ENCODE data around the gene LDHD. TPM values are rescaled to one million over a fixed set of nuclear protein-coding genes. Genes with fewer than 3 reads are reported as not detected.

The LDHD gene
- total and polyA plus RNA-seq, 7 experiments from 2014 or later = 0.31 to 2.7 (median 0.46) TPM; not detected in 1

DNA sequence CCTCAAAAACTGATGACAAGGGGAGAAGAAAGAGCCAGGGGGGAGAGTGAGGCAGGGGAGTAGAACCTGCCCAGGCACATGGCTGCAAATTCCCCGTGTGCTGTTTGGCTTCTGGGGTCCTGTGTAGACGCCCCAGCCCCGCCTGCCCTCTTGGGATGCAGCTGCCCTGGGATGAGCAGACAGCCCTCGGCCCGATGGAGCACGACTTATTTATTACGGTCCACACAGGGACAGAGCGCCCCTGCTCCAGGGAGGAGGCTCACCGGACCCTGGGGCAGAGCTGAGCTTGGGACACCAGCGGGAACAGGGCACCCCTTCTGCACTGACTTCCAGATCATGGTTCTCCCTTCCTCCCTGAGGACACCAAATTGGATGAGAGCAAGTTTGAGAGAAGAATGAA, 9.1 kb downstream of the LDHD start:
- intact Hi-C loops (cut with micrococcal nuclease) = no loop called here
- no peak for ATAC-seq
- peaks cover 0 to 3% (median 3%) of the 10 kb centered on the region in 5 donors for H3K27me3 Mint-ChIP-seq
- CTCF ChIA-PET = no interaction called here
- no peak overlapping the region for H3K4me3 ChIP-seq (ENCODE audit: low read length)
- peaks cover 0 to 14% (median 0%) of the 10 kb centered on the region in 5 donors for H3K36me3 Mint-ChIP-seq
- no peak for DNase-seq
- H3K4me1 Mint-ChIP-seq = peaks cover 30 to 82% (median 39%) of the 10 kb centered on the region in 7 donors
- H3K27ac Mint-ChIP-seq = peak overlapping the region in 3 of 9 donors; percentile 21 to 86 (median 76)
- no peak overlapping the region for H3K27ac ChIP-seq (ENCODE audit: low read depth, low read length)
- no peaks in the 10 kb centered on the region for H3K27me3 ChIP-seq (ENCODE audit: control insufficient read depth in 2 of 2, insufficient read depth in 2 of 2, low read length in 2 of 2)
- POLR2A ChIA-PET = no interaction called here
- H3K4me3 Mint-ChIP-seq = peak overlapping the region in 1 of 10 donors; percentile 48
- no peaks in the 10 kb centered on the region for H3K36me3 ChIP-seq (ENCODE audit: control insufficient read depth in 2 of 3, insufficient read depth in 3 of 3, low read length in 3 of 3)
- peaks cover 19 to 32% of the 10 kb centered on the region in 2 donors for H3K4me1 ChIP-seq (ENCODE audit: control insufficient read depth in 2 of 2, insufficient read depth in 2 of 2, low read length in 2 of 2)
- H3K9me3 ChIP-seq (ENCODE audit: control insufficient read depth in 2 of 3, low read length in 3 of 3) = no peaks in the 10 kb centered on the region
- peaks cover 0 to 3% (median 0%) of the 10 kb centered on the region in 11 donors for H3K9me3 Mint-ChIP-seq

DNA sequence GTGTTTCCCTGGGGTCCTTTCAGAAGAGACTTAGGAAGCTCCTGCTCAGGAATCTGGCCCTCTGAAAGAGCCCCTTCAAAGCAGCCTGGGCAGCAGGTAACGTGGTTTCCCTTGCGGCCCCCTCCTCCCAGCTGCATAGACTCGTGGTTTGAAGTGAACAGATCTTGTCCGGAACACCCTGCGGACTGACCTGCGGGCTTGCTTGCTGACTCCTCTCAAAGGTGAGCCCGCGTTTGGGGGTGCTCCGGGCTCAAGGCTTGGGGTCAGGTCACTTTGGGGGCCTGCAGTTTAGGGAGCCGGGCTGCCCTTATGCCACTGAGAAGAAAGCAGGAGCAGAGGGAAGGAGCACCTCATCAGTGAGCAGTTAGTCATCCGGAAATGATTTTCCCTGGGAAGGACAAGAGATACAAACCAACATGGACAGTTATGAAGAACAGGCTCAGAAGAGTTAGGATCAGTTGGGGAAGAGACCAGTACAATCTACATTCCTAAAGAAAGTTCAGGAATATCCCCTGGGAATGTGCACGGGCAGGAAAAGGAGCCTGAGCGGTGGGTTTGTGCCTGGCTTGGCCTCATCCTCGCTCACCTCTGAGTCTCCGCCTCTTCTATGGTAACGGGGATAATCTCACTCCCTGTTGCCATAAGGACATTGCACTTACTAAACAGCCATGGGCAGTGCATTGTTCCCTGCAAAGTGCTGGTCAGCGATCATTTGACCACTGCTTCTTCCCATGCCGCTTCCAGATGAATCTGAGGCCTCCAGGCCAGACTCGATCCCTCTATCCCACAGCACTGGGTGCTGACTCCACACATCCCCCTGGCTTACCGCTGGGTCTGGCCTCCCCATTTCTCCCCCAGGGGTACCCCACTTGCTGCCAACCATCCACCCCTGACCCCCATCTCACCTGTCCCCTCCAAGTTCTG, 10.0 kb downstream of the LDHD start:
- ChIA-PET CTCF (interaction anchor here (0.8 to 1.4 kb wide), 2 partner anchors 108 to 110 kb away, joined by 3 read pairs; no protein-coding TSS in a partner anchor), POLR2A (no interaction called here)
- Histone ChIP-seq H3K27ac (ENCODE audit: low read depth, low read length) (no peak overlapping the region), H3K36me3 (ENCODE audit: control insufficient read depth in 2 of 3, insufficient read depth in 3 of 3, low read length in 3 of 3) (no peaks in the 10 kb centered on the region), H3K27me3 (ENCODE audit: control insufficient read depth in 2 of 2, insufficient read depth in 2 of 2, low read length in 2 of 2) (no peaks in the 10 kb centered on the region), H3K9me3 (ENCODE audit: control insufficient read depth in 2 of 3, low read length in 3 of 3) (no peaks in the 10 kb centered on the region), H3K4me1 (ENCODE audit: control insufficient read depth in 2 of 2, insufficient read depth in 2 of 2, low read length in 2 of 2) (peaks cover 19 to 31% of the 10 kb centered on the region in 2 donors), H3K4me3 (ENCODE audit: low read length) (no peak overlapping the region)
- no peak for DNase-seq
- Mint-ChIP-seq H3K9me3 (peaks cover 0 to 3% (median 0%) of the 10 kb centered on the region in 11 donors), H3K27ac (peak overlapping the region in 5 of 9 donors; percentile 21 to 86 (median 76)), H3K27me3 (no peaks in the 10 kb centered on the region), H3K4me1 (peaks cover 33 to 82% (median 42%) of the 10 kb centered on the region in 7 donors), H3K36me3 (peaks cover 0 to 16% (median 0%) of the 10 kb centered on the region in 5 donors), H3K4me3 (peak overlapping the region in 1 of 10 donors; percentile 12)
- no peak for ATAC-seq
- intact Hi-C loops (cut with micrococcal nuclease) = no loop called here

DNA sequence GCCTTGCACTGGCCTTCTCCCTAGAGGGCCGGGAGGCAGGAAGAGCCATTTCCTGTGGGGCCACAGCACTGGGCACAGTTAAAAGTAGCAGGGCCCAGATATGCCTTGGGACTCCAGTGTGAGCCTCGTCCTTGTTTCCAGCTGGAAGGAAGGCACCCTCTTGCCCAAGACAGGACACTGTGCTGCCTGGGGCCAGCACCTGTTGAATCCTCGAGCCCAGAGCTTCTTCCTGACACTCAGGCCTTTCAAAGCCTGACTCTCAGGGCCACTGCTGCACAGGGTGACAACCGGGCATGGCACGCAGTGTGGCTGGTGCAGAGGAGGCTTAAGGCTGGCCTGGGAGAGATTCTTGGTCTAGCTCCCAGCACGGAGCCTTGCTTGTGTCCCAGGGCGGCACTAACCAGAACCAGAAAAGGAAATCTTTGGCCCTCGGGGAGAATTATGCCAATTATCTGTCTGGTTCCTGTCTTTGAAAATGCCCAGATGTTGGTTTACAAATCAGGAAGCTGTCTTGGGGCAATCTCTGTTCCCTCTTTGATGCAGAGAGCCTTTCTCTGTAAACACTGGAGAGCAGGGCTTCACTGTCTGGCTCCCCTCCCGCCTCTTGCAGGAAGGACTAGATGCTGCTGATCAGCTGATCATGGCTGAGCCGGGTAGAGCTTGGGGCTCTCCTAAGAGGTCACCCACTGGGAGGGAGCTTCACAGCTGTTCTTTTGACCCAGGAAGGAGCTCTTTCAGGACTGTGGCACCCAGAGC, 11.1 kb downstream of the LDHD start:
- POLR2A ChIA-PET = no interaction called here
- Mint-ChIP-seq H3K4me1 (peaks cover 28 to 80% (median 34%) of the 10 kb centered on the region in 7 donors), H3K4me3 (no peak overlapping the region), H3K27me3 (no peaks in the 10 kb centered on the region), H3K27ac (peak overlapping the region in 3 of 9 donors; percentile 35 to 78 (median 65)), H3K36me3 (peaks cover 0 to 16% (median 0%) of the 10 kb centered on the region in 5 donors), H3K9me3 (peaks cover 0 to 3% (median 0%) of the 10 kb centered on the region in 11 donors)
- ATAC-seq (peak; percentile 64), DNase-seq (no peak)
- Histone ChIP-seq H3K4me3 (ENCODE audit: low read length) (no peak overlapping the region), H3K27ac (ENCODE audit: low read depth, low read length) (no peak overlapping the region), H3K36me3 (ENCODE audit: control insufficient read depth in 2 of 3, insufficient read depth in 3 of 3, low read length in 3 of 3) (no peaks in the 10 kb centered on the region), H3K27me3 (ENCODE audit: control insufficient read depth in 2 of 2, insufficient read depth in 2 of 2, low read length in 2 of 2) (no peaks in the 10 kb centered on the region), H3K4me1 (ENCODE audit: control insufficient read depth in 2 of 2, insufficient read depth in 2 of 2, low read length in 2 of 2) (peaks cover 11 to 24% of the 10 kb centered on the region in 2 donors), H3K9me3 (ENCODE audit: control insufficient read depth in 2 of 3, low read length in 3 of 3) (no peaks in the 10 kb centered on the region)
- intact Hi-C loops (cut with micrococcal nuclease) = no loop called here
- CTCF ChIA-PET = interaction anchor here (0.8 to 1.4 kb wide), 2 partner anchors 107 to 109 kb away, joined by 3 read pairs; no protein-coding TSS in a partner anchor

DNA sequence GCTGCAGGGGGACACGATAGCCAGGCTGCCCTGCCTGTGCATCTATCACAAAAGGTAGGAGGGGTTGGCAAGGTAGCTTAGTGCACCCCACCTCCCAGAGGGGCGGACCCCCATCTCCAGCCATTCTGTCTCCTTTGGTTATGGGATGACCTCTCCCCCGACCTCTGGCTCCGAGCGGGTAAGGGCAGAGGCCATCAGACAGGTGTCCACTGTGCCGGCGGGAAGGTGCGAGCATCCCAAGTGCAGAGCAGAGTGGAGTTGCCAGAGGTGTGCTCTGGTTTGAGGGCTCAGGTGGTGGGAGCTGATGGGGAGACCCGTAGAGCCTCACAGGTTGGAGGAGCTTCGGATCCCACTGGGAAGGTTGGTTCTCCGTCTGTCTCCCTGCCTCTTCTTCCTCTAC, 11.7 kb downstream of the LDHD start:
- Mint-ChIP-seq H3K4me3 (no peak overlapping the region), H3K9me3 (peaks cover 0 to 3% (median 0%) of the 10 kb centered on the region in 11 donors), H3K27ac (peak overlapping the region in 1 of 9 donors; percentile 42), H3K27me3 (no peaks in the 10 kb centered on the region), H3K4me1 (peaks cover 29 to 80% (median 35%) of the 10 kb centered on the region in 7 donors), H3K36me3 (peaks cover 0 to 16% (median 0%) of the 10 kb centered on the region in 5 donors)
- ChIA-PET CTCF (no interaction called here), POLR2A (no interaction called here)
- DNase-seq (no peak), ATAC-seq (no peak)
- Histone ChIP-seq H3K27ac (ENCODE audit: low read depth, low read length) (no peak overlapping the region), H3K9me3 (ENCODE audit: control insufficient read depth in 2 of 3, low read length in 3 of 3) (no peaks in the 10 kb centered on the region), H3K4me1 (ENCODE audit: control insufficient read depth in 2 of 2, insufficient read depth in 2 of 2, low read length in 2 of 2) (peaks cover 17 to 24% of the 10 kb centered on the region in 2 donors), H3K27me3 (ENCODE audit: control insufficient read depth in 2 of 2, insufficient read depth in 2 of 2, low read length in 2 of 2) (no peaks in the 10 kb centered on the region), H3K36me3 (ENCODE audit: control insufficient read depth in 2 of 3, insufficient read depth in 3 of 3, low read length in 3 of 3) (no peaks in the 10 kb centered on the region), H3K4me3 (ENCODE audit: low read length) (no peak overlapping the region)
- intact Hi-C loops (cut with micrococcal nuclease) = no loop called here

DNA sequence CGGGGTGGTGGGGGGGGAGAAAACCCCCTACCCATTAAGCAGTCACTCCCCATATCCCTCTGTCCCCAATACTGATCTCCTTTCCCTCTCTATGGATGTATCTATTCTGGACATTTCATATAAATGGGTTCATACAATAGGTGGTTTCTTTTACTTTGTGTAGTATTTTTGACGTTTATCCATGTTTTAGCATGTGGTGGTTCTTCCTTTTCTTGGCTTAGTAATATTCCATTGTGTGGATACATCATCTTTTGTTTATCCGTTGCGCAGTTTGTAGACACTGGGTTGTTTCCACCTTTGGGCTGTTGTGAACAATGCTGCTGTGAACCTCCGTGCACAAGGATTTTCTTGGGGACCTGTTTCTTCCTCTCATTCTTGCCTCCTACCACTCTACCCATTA, 12.6 kb downstream of the LDHD start:
- ATAC-seq (no peak), DNase-seq (no peak)
- CTCF ChIA-PET = no interaction called here
- Mint-ChIP-seq H3K36me3 (peaks cover 0 to 14% (median 0%) of the 10 kb centered on the region in 5 donors), H3K4me1 (peaks cover 28 to 80% (median 34%) of the 10 kb centered on the region in 7 donors), H3K27me3 (no peaks in the 10 kb centered on the region), H3K9me3 (peaks cover 0 to 3% (median 0%) of the 10 kb centered on the region in 11 donors), H3K27ac (peak overlapping the region in 3 of 9 donors; percentile 1 to 47 (median 42)), H3K4me3 (no peak overlapping the region)
- Histone ChIP-seq H3K27ac (ENCODE audit: low read depth, low read length) (no peak overlapping the region), H3K4me3 (ENCODE audit: low read length) (no peak overlapping the region), H3K4me1 (ENCODE audit: control insufficient read depth in 2 of 2, insufficient read depth in 2 of 2, low read length in 2 of 2) (peaks cover 17 to 24% of the 10 kb centered on the region in 2 donors), H3K27me3 (ENCODE audit: control insufficient read depth in 2 of 2, insufficient read depth in 2 of 2, low read length in 2 of 2) (no peaks in the 10 kb centered on the region), H3K36me3 (ENCODE audit: control insufficient read depth in 2 of 3, insufficient read depth in 3 of 3, low read length in 3 of 3) (no peaks in the 10 kb centered on the region), H3K9me3 (ENCODE audit: control insufficient read depth in 2 of 3, low read length in 3 of 3) (no peaks in the 10 kb centered on the region)
- intact Hi-C loops (cut with micrococcal nuclease) = no loop called here
- POLR2A ChIA-PET = no interaction called here

DNA sequence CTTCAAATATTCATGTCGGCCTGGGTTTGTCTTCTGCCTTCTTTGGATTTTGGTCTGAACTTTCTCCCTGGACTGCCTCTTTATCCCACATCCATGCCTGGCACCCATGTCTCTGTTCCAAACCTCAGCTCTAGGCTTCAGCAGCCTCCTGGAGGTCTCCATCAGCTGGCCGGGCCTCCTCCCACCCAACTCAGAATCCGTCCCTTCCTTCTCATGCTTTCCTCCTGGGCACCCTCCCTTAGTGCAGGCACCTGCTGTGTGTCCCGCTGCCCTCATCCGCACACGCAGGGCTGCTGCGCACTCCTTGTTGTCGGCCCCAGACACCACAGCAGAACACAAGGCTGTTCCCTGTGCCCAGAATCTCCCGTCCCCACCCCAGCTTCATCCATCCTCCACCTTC, 14.0 kb downstream of the LDHD start:
- peaks cover 0 to 14% (median 0%) of the 10 kb centered on the region in 5 donors for H3K36me3 Mint-ChIP-seq
- CTCF ChIA-PET = interaction anchor here (1.0 kb wide), 1 partner anchor 8 kb away, joined by 3 read pairs; no protein-coding TSS in a partner anchor
- H3K27ac Mint-ChIP-seq = peak overlapping the region in 5 of 9 donors; percentile 1 to 65 (median 32)
- H3K4me3 Mint-ChIP-seq = no peak overlapping the region
- intact Hi-C loops (cut with micrococcal nuclease) = no loop called here
- peaks cover 0 to 3% (median 0%) of the 10 kb centered on the region in 11 donors for H3K9me3 Mint-ChIP-seq
- ATAC-seq (no peak), DNase-seq (no peak)
- Histone ChIP-seq H3K4me3 (ENCODE audit: low read length) (no peak overlapping the region), H3K9me3 (ENCODE audit: control insufficient read depth in 2 of 3, low read length in 3 of 3) (no peaks in the 10 kb centered on the region), H3K36me3 (ENCODE audit: control insufficient read depth in 2 of 3, insufficient read depth in 3 of 3, low read length in 3 of 3) (no peaks in the 10 kb centered on the region), H3K27me3 (ENCODE audit: control insufficient read depth in 2 of 2, insufficient read depth in 2 of 2, low read length in 2 of 2) (no peaks in the 10 kb centered on the region), H3K27ac (ENCODE audit: low read depth, low read length) (no peak overlapping the region), H3K4me1 (ENCODE audit: control insufficient read depth in 2 of 2, insufficient read depth in 2 of 2, low read length in 2 of 2) (peaks cover 29 to 33% of the 10 kb centered on the region in 2 donors)
- H3K27me3 Mint-ChIP-seq = no peaks in the 10 kb centered on the region
- H3K4me1 Mint-ChIP-seq = peaks cover 23 to 80% (median 34%) of the 10 kb centered on the region in 7 donors
- POLR2A ChIA-PET = no interaction called here

All from naive thymus-derived CD4-positive, alpha-beta T cell (primary cell).